ENCODE measurements around the gene CDH5.

CDH5 gene

DNA sequence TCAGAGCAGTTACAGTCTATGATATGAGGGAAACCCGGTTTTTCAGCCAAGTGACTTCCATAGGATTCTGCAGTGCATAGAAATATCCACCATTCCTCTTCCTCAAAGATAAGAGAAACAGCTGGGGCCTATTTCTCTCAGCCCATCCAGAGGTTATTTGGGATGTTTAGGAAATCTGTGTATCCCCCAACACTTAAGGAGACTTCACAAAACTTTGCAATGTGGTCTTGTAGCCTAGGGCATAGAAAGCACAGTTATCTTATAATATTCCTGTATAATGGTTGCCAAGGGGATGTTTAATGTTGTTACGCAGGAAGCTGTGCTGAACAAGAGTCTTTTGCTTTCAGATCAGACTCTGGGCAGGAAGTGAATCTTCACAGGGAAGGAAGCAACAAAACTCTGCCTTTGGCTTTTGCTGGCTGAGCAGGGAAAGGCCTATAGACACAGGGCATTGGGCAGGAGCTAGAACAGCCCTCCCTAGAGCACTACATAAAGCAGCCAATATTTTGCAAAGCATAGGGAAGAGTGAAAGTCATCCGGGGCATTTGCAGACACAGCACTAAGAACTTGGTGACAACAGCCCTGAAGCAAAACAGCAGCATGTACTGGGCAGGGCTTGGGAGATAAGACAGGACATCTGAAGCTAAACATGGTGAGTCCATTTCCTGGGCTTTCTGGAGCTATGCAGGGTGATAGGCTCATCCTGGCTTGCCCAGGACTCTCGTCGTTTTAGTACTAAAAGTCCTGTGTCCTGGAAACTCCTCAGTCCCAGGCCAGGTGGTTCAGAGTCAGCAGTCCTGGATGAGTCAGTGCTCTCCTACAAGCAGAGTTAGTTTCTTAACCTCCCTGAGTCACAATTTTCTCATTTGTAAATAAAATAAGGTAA lies 41.9 kb downstream of the CDH5 start:
- Mint-ChIP-seq H3K4me1 (peaks cover 34% of the 10 kb centered on the region), H3K27ac (peak overlapping the region; percentile 93), H3K9me3 (no peaks in the 10 kb centered on the region), H3K27me3 (no peaks in the 10 kb centered on the region), H3K4me3 (peak overlapping the region; percentile 91), H3K36me3 (peaks cover 7% of the 10 kb centered on the region)

DNA sequence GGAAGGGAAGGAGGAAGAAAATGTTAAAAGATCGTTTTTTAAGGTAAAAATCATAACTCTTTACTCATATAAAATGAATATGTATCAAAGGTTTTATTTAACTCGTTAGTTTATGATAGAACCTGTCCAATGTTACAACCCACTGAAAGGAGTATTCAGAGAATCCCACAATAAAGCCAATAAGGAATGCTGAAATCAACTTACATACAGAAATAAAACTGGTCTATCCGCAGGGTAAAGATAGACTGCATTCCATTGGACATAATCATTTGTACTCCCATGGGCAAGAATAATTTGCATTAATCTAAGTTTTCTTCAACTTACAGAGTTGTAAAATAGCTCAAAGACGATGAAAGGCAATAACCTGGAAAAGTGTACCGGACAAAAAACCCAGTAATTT lies 42.7 kb downstream of the CDH5 start:
- Mint-ChIP-seq H3K36me3 (peaks cover 7% of the 10 kb centered on the region), H3K27me3 (no peaks in the 10 kb centered on the region), H3K4me1 (peaks cover 34% of the 10 kb centered on the region), H3K4me3 (peak overlapping the region; percentile 91), H3K27ac (peak overlapping the region; percentile 91), H3K9me3 (no peaks in the 10 kb centered on the region)

DNA sequence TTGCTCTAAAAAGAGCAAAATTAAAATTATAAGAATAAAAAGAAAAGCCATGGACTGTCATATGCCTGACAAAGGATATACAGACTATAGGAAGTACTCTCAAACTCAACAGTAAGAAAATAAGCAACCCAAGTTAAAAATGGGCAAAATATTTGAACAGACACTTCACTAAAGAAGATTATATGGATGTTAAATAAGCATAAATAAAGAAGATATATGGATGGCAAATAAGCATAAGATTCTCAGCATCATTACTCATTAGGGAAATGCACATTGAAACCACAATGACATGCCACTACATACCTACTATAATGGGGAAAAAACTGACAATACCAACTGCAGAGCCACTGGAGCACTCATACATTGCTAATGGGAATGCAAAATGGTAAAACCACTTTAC lies 45.7 kb downstream of the CDH5 start:
- Mint-ChIP-seq H3K27ac (no peak overlapping the region), H3K9me3 (no peaks in the 10 kb centered on the region), H3K27me3 (no peaks in the 10 kb centered on the region), H3K36me3 (peaks cover 7% of the 10 kb centered on the region), H3K4me3 (no peak overlapping the region), H3K4me1 (peaks cover 30% of the 10 kb centered on the region)

DNA sequence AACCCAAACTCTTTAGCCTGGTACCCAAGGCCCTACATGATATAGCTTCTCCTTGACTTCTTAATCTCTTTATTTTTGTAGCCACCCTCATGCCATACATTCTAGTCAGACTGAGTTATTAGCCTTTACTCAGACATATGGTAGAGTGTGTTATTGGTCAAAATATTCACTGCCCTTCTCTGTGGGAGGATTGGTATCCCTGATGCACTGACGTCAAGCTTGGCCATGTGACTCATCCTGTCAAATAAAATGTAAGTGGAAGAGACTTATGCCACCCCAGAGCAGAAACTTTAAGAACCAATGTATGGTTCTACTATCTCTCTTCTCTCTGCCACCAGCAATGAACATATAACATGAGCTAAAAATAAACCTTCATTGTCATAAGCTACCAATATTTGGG lies 48.4 kb downstream of the CDH5 start:
- Mint-ChIP-seq H3K27me3 (peaks cover 1% of the 10 kb centered on the region), H3K4me3 (no peak overlapping the region), H3K36me3 (peaks cover 7% of the 10 kb centered on the region), H3K4me1 (peaks cover 16% of the 10 kb centered on the region), H3K9me3 (no peaks in the 10 kb centered on the region), H3K27ac (no peak overlapping the region)

DNA sequence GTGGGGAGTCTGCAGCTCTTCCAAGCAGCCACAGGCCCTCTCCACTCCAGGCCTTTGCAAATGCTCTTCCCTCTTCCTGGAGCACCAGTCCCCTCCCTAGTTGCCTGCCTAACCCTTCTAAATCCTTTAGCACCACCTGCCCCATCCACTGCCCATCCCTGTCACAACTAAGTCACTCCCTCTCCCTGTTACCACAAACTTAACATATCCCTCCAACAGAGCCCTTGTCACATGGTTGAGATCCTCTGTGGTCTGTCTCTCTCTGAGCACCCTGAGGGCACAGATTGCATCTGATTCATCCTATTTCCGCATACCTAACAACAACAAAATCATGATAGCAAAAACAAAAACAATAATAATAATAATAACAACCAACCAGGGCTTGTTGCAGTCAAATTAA lies 49.6 kb downstream of the CDH5 start:
- Mint-ChIP-seq H3K4me1 (peaks cover 9% of the 10 kb centered on the region), H3K27ac (no peak overlapping the region), H3K27me3 (peaks cover 1% of the 10 kb centered on the region), H3K9me3 (no peaks in the 10 kb centered on the region), H3K36me3 (peaks cover 5% of the 10 kb centered on the region), H3K4me3 (no peak overlapping the region)

DNA sequence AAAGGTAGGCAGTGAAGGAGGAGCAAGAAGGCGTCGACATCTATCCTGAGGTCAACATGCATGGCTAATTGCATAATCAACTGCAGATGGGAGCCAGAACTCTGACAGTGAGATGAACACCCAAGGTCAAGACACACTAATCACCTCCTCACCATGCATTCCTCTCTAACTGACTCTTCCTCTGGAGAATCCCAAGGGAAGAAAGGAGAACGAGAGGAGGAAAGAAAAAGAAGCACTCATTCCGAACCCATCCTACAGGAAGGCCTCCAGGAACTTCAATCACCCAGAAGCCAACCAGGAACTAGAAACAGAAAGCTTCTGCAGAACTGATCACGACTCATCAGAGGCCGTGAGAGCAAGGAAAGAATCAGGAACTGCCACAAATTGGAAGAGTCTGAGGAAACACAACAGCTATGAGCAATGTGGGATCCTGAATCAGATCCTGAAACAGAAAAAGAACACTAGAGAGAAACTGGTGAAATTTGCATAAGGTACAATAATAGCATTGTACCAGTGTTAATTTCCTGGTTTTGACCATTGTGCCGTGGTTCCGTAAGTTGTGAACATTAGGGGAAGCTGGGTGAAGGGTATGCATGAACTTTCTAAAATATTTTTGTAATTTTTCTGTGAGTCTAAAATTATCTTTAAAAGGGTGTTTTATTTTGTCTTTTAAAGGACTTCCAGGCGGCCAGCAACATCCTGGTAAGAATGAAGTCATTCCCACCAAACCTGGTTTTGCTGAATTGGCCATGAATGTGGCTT lies 50.6 kb downstream of the CDH5 start:
- H3K4me1 Mint-ChIP-seq: peaks cover 9% of the 10 kb centered on the region
- peaks cover 1% of the 10 kb centered on the region for H3K27me3 Mint-ChIP-seq
- peaks cover under 1% of the 10 kb centered on the region for H3K36me3 Mint-ChIP-seq
- no peaks in the 10 kb centered on the region for H3K9me3 Mint-ChIP-seq
- H3K27ac Mint-ChIP-seq: no peak overlapping the region
- no peak overlapping the region for H3K4me3 Mint-ChIP-seq

DNA sequence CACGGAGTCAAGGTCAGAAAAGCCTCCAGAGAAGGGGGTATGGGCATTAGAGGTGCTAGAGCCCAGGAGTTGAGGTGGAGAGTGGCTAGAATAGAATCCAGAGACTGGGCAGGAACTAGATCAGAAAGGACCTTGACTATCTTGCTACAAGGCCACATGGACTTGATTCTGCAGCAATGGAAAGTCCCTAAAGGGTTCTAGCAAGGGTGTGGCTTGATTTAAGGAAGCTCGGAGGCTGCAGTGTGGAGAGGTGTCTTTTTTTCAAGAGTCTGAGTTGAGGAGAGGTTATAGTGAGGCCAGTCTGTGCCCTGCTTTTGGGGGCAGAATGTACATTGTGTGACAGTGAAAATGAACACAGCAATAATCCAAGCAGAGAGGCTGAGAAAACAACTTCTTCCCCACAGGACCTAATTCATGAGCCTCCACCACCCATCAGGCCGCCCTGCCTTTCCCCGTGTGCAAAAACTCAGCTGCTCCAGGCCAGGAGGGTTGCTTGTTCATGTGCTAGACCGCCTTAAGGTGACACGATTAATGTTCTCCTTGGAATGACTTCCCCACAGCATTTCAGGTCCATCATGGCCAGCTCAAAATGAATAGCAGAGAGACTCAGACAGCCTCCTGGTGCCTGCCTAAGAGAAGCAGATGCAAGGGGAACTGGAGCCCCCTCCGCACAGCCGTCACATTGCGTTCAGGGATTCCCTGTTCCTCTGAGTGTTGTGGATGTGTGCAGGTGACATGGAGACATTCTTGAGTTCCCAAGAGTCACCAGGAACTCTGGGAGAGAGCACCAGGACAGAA lies 51.9 kb downstream of the CDH5 start:
- Mint-ChIP-seq H3K36me3 (no peaks in the 10 kb centered on the region), H3K4me1 (peaks cover 9% of the 10 kb centered on the region), H3K27ac (no peak overlapping the region), H3K4me3 (no peak overlapping the region), H3K27me3 (peaks cover 1% of the 10 kb centered on the region), H3K9me3 (no peaks in the 10 kb centered on the region)

DNA sequence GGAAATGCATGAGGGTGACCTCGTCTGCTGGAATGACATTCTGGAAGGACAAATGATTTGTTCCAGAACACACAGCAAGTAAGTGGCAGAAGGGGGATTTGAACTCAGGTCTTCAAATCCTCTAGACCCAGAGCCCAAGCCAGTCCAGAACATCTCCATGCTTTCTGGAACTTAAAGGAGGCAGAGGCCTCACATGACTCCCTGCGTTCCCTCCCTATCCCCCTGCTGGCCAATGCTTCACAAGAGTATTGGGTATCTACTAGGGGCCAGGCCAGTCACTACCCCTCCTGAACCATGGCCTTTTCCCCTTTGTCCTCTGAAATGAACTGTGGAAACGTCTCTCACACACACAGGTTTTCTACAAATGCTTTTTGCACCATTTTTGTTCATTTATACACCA lies 53.0 kb downstream of the CDH5 start:
- Mint-ChIP-seq H3K9me3 (no peaks in the 10 kb centered on the region), H3K4me3 (no peak overlapping the region), H3K27ac (no peak overlapping the region), H3K27me3 (peaks cover 3% of the 10 kb centered on the region), H3K36me3 (no peaks in the 10 kb centered on the region), H3K4me1 (peaks cover 9% of the 10 kb centered on the region)

DNA sequence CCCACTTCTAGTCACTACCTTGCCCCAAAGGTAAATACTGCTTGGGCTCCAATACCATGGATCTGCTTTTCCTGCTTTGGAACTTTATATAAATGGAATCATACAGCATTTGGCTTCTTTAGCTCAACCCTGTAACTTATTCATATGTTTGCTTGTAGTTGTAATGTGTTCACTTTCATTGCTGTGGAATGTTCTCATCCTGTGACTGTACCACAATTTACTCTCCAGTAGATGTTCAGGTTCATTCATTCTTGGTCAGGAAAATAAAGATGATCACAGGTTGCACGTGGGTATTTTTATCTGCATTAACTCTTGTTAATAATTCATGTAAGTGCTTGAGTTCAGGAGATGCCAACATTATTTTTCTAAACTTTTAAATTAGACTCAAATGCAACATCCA lies 53.9 kb downstream of the CDH5 start:
- no peaks in the 10 kb centered on the region for H3K9me3 Mint-ChIP-seq
- no peak overlapping the region for H3K4me3 Mint-ChIP-seq
- H3K27ac Mint-ChIP-seq: no peak overlapping the region
- peaks cover 9% of the 10 kb centered on the region for H3K4me1 Mint-ChIP-seq
- H3K36me3 Mint-ChIP-seq: no peaks in the 10 kb centered on the region
- peaks cover 8% of the 10 kb centered on the region for H3K27me3 Mint-ChIP-seq

DNA sequence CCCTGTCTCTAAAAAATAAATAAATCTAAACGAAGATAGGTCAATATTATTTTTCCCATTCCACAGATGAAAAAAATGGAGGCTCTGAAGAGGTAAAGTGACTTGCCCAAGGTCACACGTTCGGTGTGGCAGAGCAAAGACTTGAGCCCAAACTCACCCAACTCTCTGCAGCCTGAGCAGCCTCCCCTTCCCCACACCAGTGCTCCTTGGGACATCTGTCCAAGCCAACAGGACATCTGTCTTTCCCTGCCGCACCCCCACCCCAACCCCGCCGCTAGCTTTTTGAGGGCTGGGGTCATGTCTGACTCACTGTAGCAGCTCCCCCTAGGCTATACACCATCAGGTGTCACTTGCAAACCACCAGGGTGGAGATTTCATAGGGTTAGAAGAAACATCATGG lies 55.4 kb downstream of the CDH5 start:
- H3K9me3 Mint-ChIP-seq: no peaks in the 10 kb centered on the region
- no peak overlapping the region for H3K27ac Mint-ChIP-seq
- H3K4me1 Mint-ChIP-seq: peaks cover 9% of the 10 kb centered on the region
- peaks cover 15% of the 10 kb centered on the region for H3K27me3 Mint-ChIP-seq
- H3K36me3 Mint-ChIP-seq: no peaks in the 10 kb centered on the region
- no peak overlapping the region for H3K4me3 Mint-ChIP-seq

DNA sequence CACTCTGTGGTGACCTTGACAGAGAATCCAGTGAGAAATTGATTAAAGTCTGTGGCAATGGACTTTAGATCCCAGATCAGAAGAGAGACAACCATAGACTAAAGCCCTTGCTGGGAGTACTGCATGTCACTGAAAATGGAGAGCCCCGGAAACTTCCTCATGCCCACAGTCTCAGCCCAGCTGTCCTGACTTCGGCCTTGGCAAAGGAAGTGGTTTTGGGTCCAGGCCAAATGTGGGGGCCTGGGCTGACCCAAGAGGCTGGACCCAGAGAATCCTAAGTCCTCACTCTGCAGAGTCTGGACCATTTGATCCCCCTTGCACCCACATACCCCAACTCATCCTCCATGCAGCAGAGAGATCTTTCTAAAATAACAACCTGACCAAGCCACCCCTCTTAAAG lies 55.9 kb downstream of the CDH5 start:
- H3K4me1 Mint-ChIP-seq: peaks cover 9% of the 10 kb centered on the region
- no peaks in the 10 kb centered on the region for H3K9me3 Mint-ChIP-seq
- H3K36me3 Mint-ChIP-seq: no peaks in the 10 kb centered on the region
- H3K4me3 Mint-ChIP-seq: no peak overlapping the region
- H3K27ac Mint-ChIP-seq: no peak overlapping the region
- H3K27me3 Mint-ChIP-seq: peaks cover 15% of the 10 kb centered on the region

DNA sequence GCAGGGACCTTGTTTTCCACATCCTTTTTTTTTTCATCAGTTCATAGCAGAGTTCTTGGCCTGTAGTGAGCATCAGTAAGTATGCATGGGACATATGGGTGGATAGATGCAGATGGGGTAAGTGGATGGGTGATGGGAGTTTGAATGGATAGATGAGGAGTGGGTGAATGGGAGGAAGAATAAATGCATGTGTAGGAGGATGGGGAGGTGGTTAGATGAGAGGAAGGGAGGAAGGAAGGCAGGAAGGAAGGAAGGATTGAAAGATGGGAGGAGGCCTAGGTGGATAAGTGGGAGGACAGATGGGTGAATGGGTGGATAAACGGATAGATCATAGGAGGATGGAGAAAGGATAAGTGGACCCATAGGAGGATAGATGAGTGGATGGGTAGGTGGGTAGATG lies 56.7 kb downstream of the CDH5 start:
- Mint-ChIP-seq H3K4me3 (no peak overlapping the region), H3K27me3 (peaks cover 15% of the 10 kb centered on the region), H3K9me3 (no peaks in the 10 kb centered on the region), H3K36me3 (no peaks in the 10 kb centered on the region), H3K4me1 (peaks cover 5% of the 10 kb centered on the region), H3K27ac (no peak overlapping the region)

DNA sequence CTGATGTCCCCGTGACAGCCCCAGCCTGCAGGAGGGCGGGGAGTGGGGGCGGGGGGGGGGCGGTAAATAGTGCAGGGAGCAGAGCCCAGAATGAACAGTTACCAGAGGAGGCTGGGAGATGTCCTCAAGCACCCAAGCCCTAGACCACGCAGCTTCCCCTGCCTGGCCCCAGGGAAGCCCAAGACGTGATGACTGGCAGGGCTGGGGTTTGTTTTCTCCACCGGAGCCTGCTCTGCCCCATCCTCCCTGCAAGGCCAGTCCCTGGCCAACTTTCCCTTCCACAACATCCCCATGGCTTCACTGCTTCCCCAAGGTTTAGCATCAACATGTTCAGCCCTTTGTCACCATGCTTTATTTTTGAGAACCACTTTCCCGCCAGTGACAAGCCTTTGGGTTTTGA lies 59.2 kb downstream of the CDH5 start:
- H3K4me3 Mint-ChIP-seq: peak overlapping the region; percentile 28
- no peak overlapping the region for H3K27ac Mint-ChIP-seq

DNA sequence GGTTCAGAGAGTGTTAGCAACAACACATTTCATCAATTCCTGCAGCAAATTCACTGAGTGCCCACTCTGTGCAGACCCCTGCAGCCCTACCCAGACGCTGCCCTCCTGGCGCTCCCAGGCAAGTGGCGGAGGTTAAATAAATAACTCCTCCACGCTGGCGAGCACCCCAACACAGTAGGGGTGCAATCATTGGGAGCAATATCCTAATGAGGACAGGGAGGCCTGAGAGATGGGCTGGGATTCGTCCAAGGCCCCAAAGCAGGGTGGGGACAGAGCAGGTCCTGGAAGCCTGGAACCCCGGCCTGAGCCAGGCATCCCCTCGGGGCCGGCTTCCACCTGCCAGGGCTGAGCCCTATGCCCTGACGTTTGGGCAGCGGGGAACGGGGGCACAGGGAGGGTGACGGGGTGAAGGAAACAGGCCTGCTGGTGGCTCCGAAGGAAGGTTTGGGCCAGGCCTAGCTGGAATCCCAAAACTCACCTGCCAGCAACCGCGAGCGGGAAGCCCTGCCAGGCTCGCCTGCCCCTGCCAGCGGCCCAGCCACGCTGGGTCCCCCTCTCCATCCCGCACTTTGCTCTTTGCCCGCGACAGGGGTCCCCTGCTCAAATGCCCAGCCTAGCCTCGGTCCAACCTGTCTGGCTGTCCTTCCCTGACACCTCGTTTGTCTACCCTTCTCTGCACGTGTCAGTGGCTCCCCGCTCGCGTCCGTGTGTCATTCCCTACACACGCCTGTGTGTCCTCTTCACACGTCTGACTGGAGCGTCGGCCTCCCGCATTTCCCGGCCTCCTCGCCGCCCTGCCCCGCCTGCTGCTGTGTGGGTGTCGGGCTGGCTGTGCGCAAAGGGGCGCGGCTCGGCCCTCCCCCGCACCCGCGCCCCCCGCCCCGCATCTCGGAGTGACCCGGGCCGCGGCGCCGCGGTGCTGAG lies 59.9 kb downstream of the CDH5 start:
- peak overlapping the region; percentile 28 for H3K4me3 Mint-ChIP-seq
- H3K4me1 Mint-ChIP-seq: no peaks in the 10 kb centered on the region
- H3K27me3 Mint-ChIP-seq: peaks cover 38% of the 10 kb centered on the region
- H3K36me3 Mint-ChIP-seq: no peaks in the 10 kb centered on the region
- H3K9me3 Mint-ChIP-seq: no peaks in the 10 kb centered on the region
- no peak overlapping the region for H3K27ac Mint-ChIP-seq

More for the DNA sequence above, 59.2 kb downstream of the CDH5 start:
- no peaks in the 10 kb centered on the region for H3K36me3 Mint-ChIP-seq
- H3K4me1 Mint-ChIP-seq: no peaks in the 10 kb centered on the region
- H3K27me3 Mint-ChIP-seq: peaks cover 36% of the 10 kb centered on the region
- no peaks in the 10 kb centered on the region for H3K9me3 Mint-ChIP-seq
